HCT116 (cell line): ENCODE data around the gene PRR15L. TPM values are rescaled to one million over a fixed set of nuclear protein-coding genes. Genes with fewer than 3 reads are reported as not detected.

Source experiments
- ATAC-seq: fragments of 200-7000 bp; cut with Tn5 transposase; 2 replicates; pipeline ENCODE4 v1.9.1; 2020; ENCODE audit warnings: mild to moderate bottlenecking, moderate library complexity
- BruUV-seq: library from RNA; stranded (reverse); fragments of 400-500 nt; replicated peaks from 2 replicates; lab custom pipeline; 2021; lab: Mats Ljungman, UMichigan
- CTCF ChIA-PET: fragments of 300-600 bp; sonication (Branson Sonifier 250); formaldehyde crosslinking; loops from one replicate; lab custom pipeline; 2021; ENCODE audit warnings: antibody characterized with exemption; lab: Charles Lee
- POLR2A ChIA-PET: fragments of 300-600, 350-600 bp; sonication (Branson Sonifier 250); formaldehyde crosslinking; loops from one replicate; lab custom pipeline; 2021; ENCODE audit warnings: antibody characterized with exemption; lab: Charles Lee
- RAD21 ChIA-PET, 2 experiments: fragments of 300-600 bp; sonication (Branson Sonifier 250); formaldehyde crosslinking; loops; one replicate each; lab custom pipeline; 2023; ENCODE audit warnings: low total read pairs in 2 of 2; ENCODE audit not compliant: uncharacterized antibody in 2 of 2, unreplicated experiment in 2 of 2, low non-redundant PET in 1 of 2; lab: Charles Lee
- DNase-seq: peaks from one replicate; pipeline ENCODE4 v3.0.0-alpha.2; 2010; ENCODE audit warnings: low read depth, low spot score
- H2AFZ ChIP-seq: fragments of 200-600 bp; shearing (Covaris generic), sonication (generic); 2 replicates; pipeline ENCODE4 v1.6.1; 2017; ENCODE audit warnings: low read depth, mixed run types, mixed read lengths, antibody characterized with exemption, low read length; ENCODE audit not compliant: poor library complexity, severe bottlenecking
- H3K27ac ChIP-seq: 2 replicates; pipeline ENCODE4 v1.5.1; 2012; ENCODE audit warnings: low read depth, low read length
- H3K27me3 ChIP-seq: fragments of 200-600 bp; sonication (generic); 2 replicates; pipeline ENCODE4 v1.6.1; 2016; ENCODE audit warnings: mixed run types, low read length, mixed read lengths; ENCODE audit not compliant: insufficient read depth
- H3K36me3 ChIP-seq, 2 experiments: fragments of 200-500 bp in 1 of 2; fragments of 200-600 bp in 1 of 2; sonication (Bioruptor generic) in 1 of 2; sonication (generic) in 1 of 2; 2 replicates each; pipeline versions ENCODE4 v1.5.1 to v1.6.1; 2014 to 2016; ENCODE audit warnings: low read length in 2 of 2, inconsistent platforms in 1 of 2, mixed read lengths in 1 of 2, mixed run types in 1 of 2; ENCODE audit not compliant: insufficient read depth in 2 of 2, control insufficient read depth in 1 of 2
- H3K4me1 ChIP-seq, 2 experiments: fragments of 200-600 bp in 1 of 2; sonication (generic) in 1 of 2; 2 replicates each; pipeline versions ENCODE4 v1.5.1 to v1.6.1; 2012 to 2017; ENCODE audit warnings: low read length in 2 of 2, inconsistent platforms in 1 of 2, mild to moderate bottlenecking in 1 of 2, mixed read lengths in 1 of 2, mixed run types in 1 of 2, moderate library complexity in 1 of 2; ENCODE audit not compliant: insufficient read depth in 2 of 2, control insufficient read depth in 1 of 2
- H3K4me2 ChIP-seq: fragments of 200-600 bp; sonication (generic); 2 replicates; pipeline ENCODE4 v1.6.1; 2017; ENCODE audit warnings: mixed run types, low read length, mixed read lengths
- H3K4me3 ChIP-seq, 2 experiments: fragments of 200-600 bp in 1 of 2; sonication (generic) in 1 of 2; replicated peaks in 1 of 2; 2 replicates each; pipeline ENCODE4 v1.5.1; 2011 to 2016; ENCODE audit warnings: low read length in 2 of 2, control low read depth in 1 of 2, low read depth in 1 of 2, mild to moderate bottlenecking in 1 of 2, mixed read lengths in 1 of 2, mixed run types in 1 of 2
- H3K79me2 ChIP-seq: fragments of 200-600 bp; sonication (generic); 2 replicates; pipeline ENCODE4 v1.6.1; 2017; ENCODE audit warnings: mild to moderate bottlenecking, mixed run types, low read length, moderate library complexity, mixed read lengths; ENCODE audit not compliant: insufficient read depth
- H3K9ac ChIP-seq: fragments of 200-600 bp; sonication (generic); 2 replicates; pipeline ENCODE4 v1.6.1; 2016; ENCODE audit warnings: low read length, mixed read lengths
- H3K9me2 ChIP-seq: fragments of 200-600 bp; sonication (generic), shearing (Covaris generic); 2 replicates; pipeline ENCODE4 v1.6.1; 2017; ENCODE audit warnings: mixed run types, mild to moderate bottlenecking, moderate library complexity; ENCODE audit not compliant: insufficient read depth
- H3K9me3 ChIP-seq, 2 experiments: fragments of 200-500 bp in 1 of 2; fragments of 200-600 bp in 1 of 2; sonication (Bioruptor generic) in 1 of 2; sonication (generic) in 1 of 2; 2 replicates each; pipeline ENCODE4 v1.6.1; 2014 to 2017; ENCODE audit warnings: low read length in 2 of 2, mixed read lengths in 2 of 2, inconsistent platforms in 1 of 2, low read depth in 1 of 2, mild to moderate bottlenecking in 1 of 2, mixed run types in 1 of 2, moderate library complexity in 1 of 2; ENCODE audit not compliant: control insufficient read depth in 1 of 2, insufficient read depth in 1 of 2
- H4K20me1 ChIP-seq: fragments of 200-600 bp; sonication (generic), shearing (Covaris generic); 2 replicates; pipeline ENCODE4 v1.6.1; 2017; ENCODE audit warnings: mixed run types, mild to moderate bottlenecking, moderate library complexity; ENCODE audit not compliant: insufficient read depth
- CBX3 ChIP-seq: IDR thresholded peaks from 2 replicates; pipeline ENCODE4 v1.6.1; 2012; ENCODE audit warnings: low read depth
- CTCF ChIP-seq, 3 experiments: fragments of 200-600 bp in 1 of 3; sonication (generic) in 1 of 3; IDR thresholded peaks in 2 of 3; conservative IDR thresholded peaks in 1 of 3; 2 replicates each; pipeline ENCODE4 v1.5.1; 2012 to 2017; ENCODE audit warnings: low read depth in 2 of 3, low read length in 2 of 3, antibody characterized with exemption in 1 of 3, borderline replicate concordance in 1 of 3, control low read depth in 1 of 3, mild to moderate bottlenecking in 1 of 3, mixed read lengths in 1 of 3, mixed run types in 1 of 3, moderate library complexity in 1 of 3; ENCODE audit not compliant: insufficient read depth in 1 of 3
- ELF1 ChIP-seq: IDR thresholded peaks from 2 replicates; pipeline ENCODE4 v1.6.1; 2012; ENCODE audit warnings: low read depth, borderline replicate concordance
- EZH2 ChIP-seq: fragments of 200-600 bp; sonication (generic); IDR thresholded peaks from 2 replicates; pipeline ENCODE4 v1.6.1; 2017; ENCODE audit warnings: antibody characterized with exemption, mixed run types
- MAX ChIP-seq: IDR thresholded peaks from 2 replicates; pipeline ENCODE4 v1.6.1; 2012
- POLR2A ChIP-seq: IDR thresholded peaks from 2 replicates; pipeline ENCODE4 v1.7.0; 2011; ENCODE audit warnings: borderline replicate concordance; ENCODE audit not compliant: insufficient read depth, insufficient read length; ENCODE audit errors: extremely low read depth
- RAD21 ChIP-seq: IDR thresholded peaks from 2 replicates; pipeline ENCODE4 v1.6.1; 2012; ENCODE audit warnings: low read depth, mild to moderate bottlenecking
- REST ChIP-seq: IDR thresholded peaks from 2 replicates; pipeline ENCODE4 v1.6.1; 2012; ENCODE audit warnings: low read depth
- SP1 ChIP-seq: IDR thresholded peaks from 2 replicates; pipeline ENCODE4 v1.6.1; 2012; ENCODE audit warnings: low read depth
- TCF7L2 ChIP-seq: IDR thresholded peaks from 2 replicates; pipeline ENCODE4 v1.7.0; 2011; ENCODE audit warnings: borderline replicate concordance, inconsistent platforms; ENCODE audit not compliant: insufficient read depth, insufficient read length; ENCODE audit errors: extremely low read depth
- ZFX ChIP-seq: fragments of 450-650 bp; IDR thresholded peaks from 2 replicates; pipeline ENCODE4 v1.6.1; 2017
- intact Hi-C: fragments of 100-400 bp; cut with micrococcal nuclease; formaldehyde crosslinking; loops from 2 replicates; pipeline ENCODE4 v1.10.0; 2022
- total RNA-seq: library from RNA; stranded (reverse); gene quantifications from one replicate; pipeline ENCODE4 v1.2.1, GENCODE V29; 2021; ENCODE audit not compliant: unreplicated experiment

Gene PRR15L
- total RNA-seq, 1 experiment from 2014 or later, result 0.34 TPM

- POLR2A ChIA-PET, result no interaction called here
- no peaks in the 10 kb centered on the region for H4K20me1 ChIP-seq
- TF ChIP-seq EZH2 (no peak), CTCF (IDR thresholded peaks at IDR 0.05 in 2 of 3, conservative IDR thresholded peaks at IDR 0.05 in 1 of 3; ENCODE audit: borderline replicate concordance in 1 of 3, insufficient read depth in 1 of 3, low read depth in 2 of 3, low read length in 2 of 3) (no peak), CBX3 (no peak), REST (no peak), RAD21 (no peak), ELF1 (no peak), POLR2A (no peak), MAX (no peak), TCF7L2 (no peak), SP1 (no peak), ZFX (no peak)
- H3K4me1 ChIP-seq, result peaks cover 13 to 34% of the 10 kb centered on the region in 2 experiments
- no peaks in the 10 kb centered on the region for H3K79me2 ChIP-seq
- H3K27ac ChIP-seq, result no peak overlapping the region
- H3K4me3 ChIP-seq, result no peak overlapping the region
- no peak overlapping the region for H3K4me2 ChIP-seq
- BruUV-seq, result no TSS peak
- no peak overlapping the region for H2AFZ ChIP-seq
- CTCF ChIA-PET, result interaction anchor here (1.0 to 1.3 kb wide), 2 partner anchors 14 to 23 kb away, joined by 3 to 4 read pairs; no protein-coding TSS in a partner anchor
- H3K9me2 ChIP-seq, result no peaks in the 10 kb centered on the region
- intact Hi-C loops, result no loop called here
- DNase-seq (no peak), ATAC-seq (no peak)
- H3K36me3 ChIP-seq, result no peaks in the 10 kb centered on the region
- no peaks in the 10 kb centered on the region for H3K27me3 ChIP-seq
- no peaks in the 10 kb centered on the region for H3K9me3 ChIP-seq
- no peak overlapping the region for H3K9ac ChIP-seq
- RAD21 ChIA-PET, result no interaction called here
Observed at GRCh38 chr17:47964856-47965255, 7.2 kb upstream of the PRR15L start.
